HG03457 (cell line): ENCODE data around the gene FGF12.
A peak's percentile ranks its signal among the peaks of the same experiment; 100 is the strongest.

Experiments
- ATAC-seq: cut with Tn5 transposase; IDR thresholded peaks from one replicate; pipeline ENCODE4 v1.9.1; 2021; ENCODE audit warnings: moderate number of reproducible peaks; ENCODE audit not compliant: unreplicated experiment

Gene FGF12

GRCh38 chr3:192155194-192155593 is 572.1 kb downstream of the FGF12 start:
- no peak for ATAC-seq

- ATAC-seq: no peak
Measured at GRCh38 chr3:192133271-192133670, 594.1 kb downstream of the FGF12 start.

- ATAC-seq: peak; percentile 60
Measured at GRCh38 chr3:192130534-192131132, 596.7 kb downstream of the FGF12 start.

GRCh38 chr3:192129586-192129985 is 597.8 kb downstream of the FGF12 start:
- ATAC-seq: no peak

GRCh38 chr3:192128922-192129321 is 598.4 kb downstream of the FGF12 start:
- ATAC-seq: peak; percentile 82

- no peak for ATAC-seq
Measured at GRCh38 chr3:192128060-192128459, 599.3 kb downstream of the FGF12 start.

GRCh38 chr3:192122832-192123594 is 604.3 kb downstream of the FGF12 start:
- peak; percentile 79 for ATAC-seq

- ATAC-seq: no peak
Measured at GRCh38 chr3:192121923-192122322, 605.4 kb downstream of the FGF12 start.

GRCh38 chr3:192108820-192109219 is 618.5 kb downstream of the FGF12 start:
- no peak for ATAC-seq

- ATAC-seq: no peak
Measured at GRCh38 chr3:192106543-192106942, 620.8 kb downstream of the FGF12 start.

- ATAC-seq: no peak
Measured at GRCh38 chr3:192092388-192093005, 634.8 kb downstream of the FGF12 start.

GRCh38 chr3:192091831-192092230 is 635.5 kb downstream of the FGF12 start:
- no peak for ATAC-seq

- peak; percentile 66 for ATAC-seq
Measured at GRCh38 chr3:192090586-192090985, 636.8 kb downstream of the FGF12 start.
